ENCODE results near the gene SERPINI1.
"Not testable (repeated sequence)": the region's sequence is repeated elsewhere in the genome, so short reads cannot be mapped to it uniquely, and the experiment has no call there.

SERPINI1 gene

DNA sequence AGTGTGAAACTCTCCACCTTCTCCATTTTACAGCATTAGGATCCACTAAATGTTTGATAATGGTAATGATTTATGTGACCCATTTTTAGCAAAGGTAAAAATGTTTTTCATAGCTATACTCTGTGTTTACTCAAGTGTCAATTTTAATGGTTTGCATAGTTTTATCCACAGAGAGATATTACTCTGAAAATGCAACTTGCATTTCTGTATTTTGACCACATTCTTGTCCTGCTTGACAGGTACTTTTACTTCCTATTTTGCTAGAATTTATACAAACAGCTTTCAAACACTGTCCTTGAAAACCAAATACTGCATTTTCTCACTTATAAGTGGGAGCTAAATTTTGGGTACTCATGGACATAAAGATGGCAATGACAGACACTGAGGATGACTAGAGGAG is 62.9 kb downstream of the SERPINI1 start:
- no peak for DNase-seq

DNA sequence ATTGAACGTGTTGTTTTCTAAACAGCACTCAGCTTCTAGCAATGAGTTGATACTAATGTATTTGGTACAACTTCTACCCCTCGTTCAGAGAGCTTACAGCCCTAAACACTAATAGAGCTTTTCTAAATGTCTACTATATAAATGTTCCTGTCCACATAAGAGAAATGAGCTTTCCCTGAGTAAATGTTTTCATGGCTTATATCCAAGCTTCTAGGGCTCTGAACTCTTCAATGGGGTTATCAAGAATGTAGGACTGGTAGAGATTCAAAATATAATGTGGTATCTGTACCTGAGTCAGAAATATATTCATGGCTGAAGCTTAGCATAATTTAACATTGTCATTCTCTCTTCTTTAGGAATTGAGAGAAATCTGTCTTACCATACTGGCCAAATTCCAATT is 73.4 kb downstream of the SERPINI1 start:
- DNase-seq = no peak

DNA sequence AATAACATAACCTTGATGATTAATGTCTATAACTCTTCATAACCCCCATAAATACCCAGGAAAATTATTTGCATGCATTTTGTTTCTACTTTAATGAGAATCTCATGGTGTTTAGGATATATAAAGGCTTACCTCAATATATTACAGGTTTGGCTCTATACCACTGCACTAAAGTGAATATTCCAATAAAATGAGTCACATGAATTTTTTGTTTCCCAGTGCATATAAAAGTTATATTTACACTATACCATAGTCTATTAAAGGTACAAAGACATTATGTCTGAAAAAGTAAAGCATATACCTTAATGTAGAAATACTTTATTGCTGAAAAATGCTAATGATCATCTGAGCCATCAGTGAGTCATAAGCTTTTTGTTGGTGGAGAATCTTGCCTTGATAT is 74.7 kb downstream of the SERPINI1 start:
- DNase-seq = no peak

DNA sequence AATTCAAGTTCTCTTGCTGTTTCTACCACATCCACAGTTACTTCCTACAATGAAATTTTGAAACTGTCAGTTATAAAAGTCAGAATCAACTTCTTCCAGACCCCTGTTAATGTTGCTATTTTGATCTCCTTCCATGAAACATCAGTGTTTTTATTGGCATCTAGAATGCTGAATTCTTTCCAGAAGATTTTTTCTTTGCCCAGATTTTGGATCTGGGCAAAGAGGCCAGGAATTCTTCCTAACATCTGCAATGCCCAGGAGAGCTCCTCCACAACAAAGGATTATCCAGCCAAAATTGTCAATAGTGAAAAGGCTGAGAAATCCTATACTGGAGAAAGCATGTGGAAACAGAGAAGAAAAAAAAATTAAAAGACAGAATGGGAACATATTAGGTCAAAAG is 75.5 kb downstream of the SERPINI1 start:
- no peak for DNase-seq

DNA sequence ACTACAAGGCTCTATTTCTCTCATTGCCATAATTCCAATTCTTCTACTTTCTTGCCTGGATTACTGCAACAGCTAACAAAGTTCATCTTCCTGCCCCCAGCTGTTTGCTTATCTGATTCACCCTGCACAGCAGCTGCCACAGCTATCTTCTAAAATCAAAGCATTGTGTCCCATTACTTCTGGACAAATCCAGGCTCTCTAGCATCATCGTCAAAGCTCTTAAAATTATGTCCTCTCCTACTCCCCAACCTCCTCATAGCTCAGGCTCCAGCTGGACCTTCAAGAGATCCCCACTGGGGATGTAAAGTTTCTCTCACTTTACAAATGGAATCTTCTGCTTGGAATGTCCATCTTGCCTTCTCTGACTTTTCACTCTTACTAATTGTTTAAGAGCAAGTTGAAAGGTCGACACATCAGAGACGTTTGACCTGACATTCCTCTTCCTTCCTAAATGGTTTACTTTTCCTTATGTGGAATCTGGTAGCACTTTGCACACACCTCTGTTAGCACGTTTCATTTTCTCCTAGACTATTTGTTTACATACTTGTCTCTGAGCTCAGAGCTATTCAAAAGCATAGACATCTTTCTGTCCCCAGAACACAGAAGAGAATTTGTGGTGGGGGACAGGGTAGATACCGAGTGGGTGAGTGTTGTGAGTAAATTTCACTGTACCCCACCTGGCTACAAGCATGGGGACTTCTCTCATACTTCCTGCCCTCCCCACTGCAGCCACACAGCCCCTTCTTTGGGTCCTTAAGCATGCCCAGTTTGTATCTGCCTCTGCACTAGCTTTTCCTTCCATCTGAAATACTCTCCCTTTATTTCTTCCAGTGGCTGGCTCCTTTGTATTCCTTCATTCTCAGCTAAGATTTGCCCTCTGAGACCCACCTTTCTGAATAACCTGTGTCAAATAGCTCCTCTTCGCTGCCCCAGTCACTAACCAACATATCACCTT is 77.9 kb downstream of the SERPINI1 start:
- no peak for DNase-seq

DNA sequence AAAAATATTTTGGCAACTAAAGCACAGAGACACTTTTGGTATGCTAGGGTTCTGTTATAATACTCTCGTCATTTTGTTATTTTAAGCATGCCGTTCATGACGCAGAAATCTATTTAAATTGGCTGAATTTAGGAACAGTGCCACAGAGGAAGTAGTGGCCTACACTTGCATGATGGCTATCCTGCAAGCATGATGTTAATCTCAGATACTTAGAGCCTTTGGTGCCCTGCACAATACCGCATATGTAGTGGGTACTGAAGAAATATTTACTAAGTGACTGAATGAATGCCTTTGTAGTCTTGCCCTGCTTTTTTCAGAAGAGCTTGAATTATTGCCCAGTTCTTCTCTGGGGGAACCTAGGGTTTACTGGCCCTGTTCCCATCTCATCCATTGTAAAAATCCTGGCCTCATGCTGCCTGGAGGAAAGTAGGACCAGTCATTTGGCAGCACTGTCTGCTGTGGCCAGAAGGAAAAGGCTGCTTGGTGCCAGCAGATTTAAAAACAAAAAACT is 79.0 kb downstream of the SERPINI1 start:
- DNase-seq = no peak

DNA sequence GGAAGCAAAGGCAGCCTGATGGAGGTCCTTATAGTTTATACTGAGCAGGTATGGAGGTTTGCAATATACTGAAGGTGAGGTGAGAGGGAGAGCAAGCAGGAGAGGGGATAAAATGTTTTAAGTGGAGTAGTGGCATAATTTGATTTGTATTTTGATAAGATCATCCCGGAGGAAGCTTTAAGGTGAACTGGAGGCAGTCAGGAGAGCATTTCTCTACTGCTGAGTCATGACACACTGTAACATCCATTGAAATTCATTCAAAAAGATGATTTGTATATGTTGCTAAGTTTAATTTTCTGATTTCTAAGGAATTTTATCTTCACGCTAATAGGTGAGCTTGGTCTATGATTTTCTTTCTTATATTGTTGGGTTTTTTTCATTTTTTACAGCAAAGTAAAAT is 81.4 kb downstream of the SERPINI1 start:
- DNase-seq = no peak

DNA sequence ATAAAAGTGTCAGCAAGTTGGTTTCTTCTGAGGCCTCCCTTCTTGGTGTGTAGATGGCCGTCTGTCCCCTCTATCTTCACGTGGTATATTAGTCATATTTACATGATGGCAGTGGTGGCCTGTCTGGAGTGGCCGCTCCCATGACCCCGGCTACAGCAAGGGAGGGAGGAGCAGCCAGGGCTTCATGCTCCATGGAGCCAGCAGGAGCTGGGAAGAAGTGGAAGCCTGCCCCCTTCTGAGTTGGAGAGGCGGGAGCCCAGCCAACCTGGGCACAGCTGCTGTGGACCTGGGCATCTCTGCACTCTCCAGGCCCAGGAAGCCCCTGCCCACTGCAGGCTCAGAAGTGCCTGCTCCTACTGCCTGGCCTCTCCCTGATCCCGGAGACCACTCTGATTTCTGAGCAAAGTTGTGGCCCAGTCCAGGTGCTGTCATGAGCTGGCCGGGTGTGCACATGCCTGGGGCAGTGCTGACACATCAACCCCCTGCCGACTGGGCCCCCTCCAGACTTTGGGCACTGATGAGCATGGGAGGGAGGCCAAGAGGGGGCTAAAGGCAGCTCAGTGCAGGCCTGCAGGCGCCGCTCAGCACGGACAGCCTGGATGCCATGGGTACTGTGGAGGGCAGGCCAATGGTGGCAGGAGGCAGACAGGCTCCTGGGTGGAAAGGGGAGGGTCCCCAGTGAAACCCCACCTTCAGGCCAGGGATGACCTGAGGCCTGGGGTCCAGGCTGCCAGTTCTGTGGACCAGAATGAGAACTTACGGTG is 84.8 kb downstream of the SERPINI1 start:
- DNase-seq = no peak

DNA sequence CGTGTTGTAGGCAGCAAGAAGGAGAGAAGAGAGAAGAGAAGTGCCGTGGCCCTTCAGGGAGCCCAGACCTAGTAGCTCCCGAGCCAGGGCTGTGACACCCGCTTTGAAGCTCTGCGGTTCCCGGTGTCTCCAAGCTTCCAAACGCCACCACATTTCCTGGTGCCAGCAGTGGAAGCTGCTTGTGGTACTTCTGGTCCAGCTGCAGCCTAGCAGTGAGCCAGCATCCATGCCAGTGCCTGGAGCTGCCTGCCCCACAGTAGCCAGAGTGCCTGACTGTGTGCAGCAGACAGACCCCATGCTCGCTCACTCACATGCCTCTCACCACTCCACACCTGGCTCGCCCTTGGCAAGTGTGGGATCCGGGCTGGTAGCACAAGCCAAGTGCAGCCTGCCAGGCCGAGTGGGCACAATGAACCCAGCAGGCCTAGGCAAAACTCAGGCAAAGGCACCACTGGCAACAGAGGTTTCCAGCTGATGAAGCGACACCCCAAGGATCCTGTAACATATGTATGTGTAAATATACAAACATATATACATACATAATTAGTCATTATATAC is 85.8 kb downstream of the SERPINI1 start:
- no peak for DNase-seq

DNA sequence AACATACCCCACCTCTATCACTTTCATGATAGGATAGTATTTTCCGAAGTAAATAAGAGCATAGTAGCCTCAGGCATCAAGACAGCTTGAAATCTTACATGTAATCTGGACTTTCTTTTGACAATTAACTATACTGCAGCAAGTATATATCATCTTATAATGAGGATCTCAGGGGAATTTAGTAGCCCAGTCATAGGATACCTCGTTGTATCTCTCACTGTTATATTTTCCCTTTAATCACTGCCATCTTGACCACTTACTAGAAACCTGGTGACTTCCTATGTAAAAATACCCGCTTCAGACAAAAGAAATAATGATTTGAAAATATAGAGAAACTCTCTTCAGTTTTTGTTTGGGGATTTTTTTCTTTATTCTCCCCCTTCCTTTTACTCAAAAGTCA is 88.2 kb downstream of the SERPINI1 start:
- no peak for DNase-seq

DNA sequence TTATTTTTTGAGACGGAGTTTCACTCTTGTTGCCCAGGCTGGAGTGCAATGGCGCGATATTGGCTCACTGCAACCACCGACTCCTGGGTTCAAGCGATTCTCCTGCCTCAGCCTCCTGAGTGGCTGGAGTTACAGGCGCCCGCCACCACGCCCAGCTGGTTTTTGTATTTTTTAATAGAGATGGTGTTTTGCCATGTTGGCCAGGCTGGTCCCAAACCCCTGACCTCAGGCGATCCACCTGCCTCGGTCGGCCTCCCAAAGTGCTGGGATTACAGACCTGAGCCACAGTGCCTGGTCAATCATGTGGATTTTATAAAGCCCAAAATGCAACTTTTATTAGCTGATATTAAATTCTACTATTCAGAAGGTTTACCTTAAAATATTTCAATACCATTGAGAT is 92.1 kb downstream of the SERPINI1 start:
- DNase-seq = not testable (repeated sequence)

DNA sequence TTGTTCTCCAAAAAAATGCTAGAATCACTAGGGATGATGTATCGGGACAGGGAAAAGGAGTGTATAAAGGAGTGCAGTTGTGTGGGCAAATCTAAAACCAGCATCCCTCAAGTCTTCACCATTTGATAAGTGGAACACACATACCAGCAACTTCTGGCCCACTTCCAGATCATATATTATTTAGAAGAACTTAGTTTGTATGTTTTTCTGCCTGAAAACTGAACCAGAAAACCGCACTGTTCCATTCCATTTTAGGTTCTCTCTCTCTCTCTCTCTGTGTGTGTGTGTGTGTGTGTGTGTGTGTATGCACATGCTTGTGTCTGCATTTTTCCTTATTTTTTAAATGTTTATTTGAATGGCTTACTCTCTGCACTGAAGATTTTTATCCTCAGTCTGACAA is 93.5 kb downstream of the SERPINI1 start:
- DNase-seq = no peak

DNA sequence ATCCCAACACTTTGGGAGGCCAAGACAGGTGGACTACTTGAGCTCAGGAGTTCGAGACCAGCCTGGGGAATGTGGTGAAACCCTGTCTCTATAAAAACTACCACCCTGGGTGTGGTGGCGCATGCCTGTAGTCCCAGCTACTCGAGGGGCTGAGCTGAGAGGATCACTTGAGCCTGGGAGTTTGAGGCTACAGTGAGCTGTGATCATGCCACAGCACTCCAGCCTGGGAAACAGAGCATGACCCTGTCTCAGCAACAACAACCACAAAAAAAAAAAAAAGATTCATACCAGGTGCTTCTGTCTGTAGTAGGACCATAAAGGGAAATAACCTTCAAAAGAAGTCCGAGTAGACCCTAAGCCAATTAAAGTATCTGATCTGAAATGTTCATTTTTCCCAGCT is 94.5 kb downstream of the SERPINI1 start:
- DNase-seq = no peak

DNA sequence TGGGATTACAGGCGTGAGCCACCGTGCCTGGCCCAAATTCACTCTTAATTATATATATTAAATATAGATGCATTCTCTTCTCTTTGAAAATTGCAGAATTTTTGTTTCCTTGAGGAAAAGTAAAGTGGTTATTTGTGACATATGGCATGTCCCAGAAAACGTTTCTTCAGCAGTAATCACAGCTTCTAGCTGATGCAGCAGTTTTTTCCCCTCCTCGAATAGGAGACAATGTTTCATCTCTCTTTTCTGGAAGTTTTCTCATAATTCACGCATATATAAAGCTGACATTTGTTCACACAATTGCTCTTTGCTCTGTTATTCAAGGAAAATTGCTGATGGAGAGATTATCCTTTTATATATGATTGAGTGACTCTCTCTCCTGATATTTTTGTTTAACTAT is 99.8 kb downstream of the SERPINI1 start:
- DNase-seq = no peak

DNA sequence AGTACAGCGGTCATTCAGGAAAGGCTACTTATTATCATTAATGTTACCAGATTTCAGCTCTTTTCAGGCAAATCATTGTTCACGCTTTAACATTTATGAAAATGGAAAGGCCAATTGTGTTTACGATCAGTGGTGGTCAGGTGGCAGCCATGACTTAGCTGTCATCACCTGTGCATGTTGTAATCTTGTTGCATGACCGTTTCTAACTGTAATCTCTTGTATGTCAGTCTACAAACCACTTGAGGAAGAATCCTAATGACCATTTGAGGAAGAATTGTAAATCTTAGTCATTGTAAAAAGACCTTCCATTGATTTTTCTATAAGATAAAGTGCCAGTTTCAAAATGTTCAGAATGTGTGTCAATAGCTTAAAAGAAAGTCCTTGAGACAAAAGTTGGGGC is 100.4 kb downstream of the SERPINI1 start:
- no peak for DNase-seq

DNA sequence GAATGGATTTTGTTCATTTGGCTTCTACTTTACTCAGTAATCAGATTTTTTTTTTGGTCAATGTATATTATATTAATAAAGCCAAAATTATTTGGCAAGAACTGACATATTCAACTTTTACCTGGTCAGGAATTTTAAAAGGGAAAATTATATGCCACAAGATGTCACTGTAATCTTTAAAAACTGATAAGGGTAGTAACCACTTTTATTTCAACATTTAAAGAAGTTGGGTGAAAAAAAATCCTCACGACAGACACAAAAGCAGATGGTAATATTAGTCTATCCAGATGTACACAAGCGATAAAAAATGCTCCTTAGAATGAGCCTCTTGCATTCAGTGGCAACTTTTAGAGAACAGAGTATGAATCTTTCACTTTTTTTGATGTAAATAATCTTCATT is 101.9 kb downstream of the SERPINI1 start:
- no peak for DNase-seq

DNA sequence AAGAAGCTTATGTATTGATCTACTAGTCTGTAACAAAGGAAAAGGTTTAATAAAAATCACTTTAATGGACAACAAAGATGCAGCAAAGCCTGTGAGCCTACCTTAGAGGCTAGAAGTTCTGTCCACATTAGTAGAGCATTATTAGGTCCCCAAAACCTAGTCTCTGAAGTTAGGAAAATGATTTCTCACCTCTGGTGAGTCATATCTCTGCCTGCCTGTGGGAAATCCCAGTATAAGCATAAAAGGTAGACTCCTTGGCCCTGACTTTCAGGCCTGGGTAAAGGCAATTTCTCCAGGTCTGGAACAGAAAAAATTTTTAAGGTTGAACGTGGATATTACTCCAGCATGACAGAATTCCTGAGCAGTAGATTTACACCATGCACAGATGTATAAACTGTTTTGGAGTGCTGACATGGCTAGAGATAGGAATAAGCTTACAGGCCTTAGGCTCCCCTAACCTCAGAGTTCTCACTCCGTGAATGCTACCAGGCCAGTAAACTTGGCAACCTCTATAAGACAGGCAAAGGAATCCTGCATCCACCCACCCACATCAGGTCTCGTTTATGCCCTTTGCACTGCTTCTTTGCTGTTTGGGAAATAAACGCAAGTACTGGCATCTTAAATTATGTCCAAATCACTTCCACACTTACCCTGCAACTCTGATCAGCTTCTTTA is 104.1 kb downstream of the SERPINI1 start:
- no peak for DNase-seq

DNA sequence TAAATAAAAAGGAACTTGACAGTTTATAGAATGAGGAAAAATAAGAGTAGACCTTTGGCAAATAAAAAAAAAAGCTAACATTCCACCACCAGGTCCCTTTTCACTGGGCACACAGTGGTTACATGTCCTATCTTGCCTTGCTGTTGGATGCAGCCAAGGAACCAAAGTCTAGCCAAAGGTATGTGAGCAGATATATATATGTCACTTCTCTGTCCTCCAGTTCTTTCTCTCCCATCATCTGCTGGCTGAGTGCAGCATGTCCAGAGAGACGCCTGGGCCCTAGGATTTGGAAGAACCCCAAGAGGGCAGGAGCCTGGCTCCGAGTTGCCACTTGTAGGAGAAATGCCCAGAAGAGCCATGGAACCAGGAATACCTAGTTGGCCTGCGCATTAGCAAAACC is 104.7 kb downstream of the SERPINI1 start:
- no peak for DNase-seq

DNA sequence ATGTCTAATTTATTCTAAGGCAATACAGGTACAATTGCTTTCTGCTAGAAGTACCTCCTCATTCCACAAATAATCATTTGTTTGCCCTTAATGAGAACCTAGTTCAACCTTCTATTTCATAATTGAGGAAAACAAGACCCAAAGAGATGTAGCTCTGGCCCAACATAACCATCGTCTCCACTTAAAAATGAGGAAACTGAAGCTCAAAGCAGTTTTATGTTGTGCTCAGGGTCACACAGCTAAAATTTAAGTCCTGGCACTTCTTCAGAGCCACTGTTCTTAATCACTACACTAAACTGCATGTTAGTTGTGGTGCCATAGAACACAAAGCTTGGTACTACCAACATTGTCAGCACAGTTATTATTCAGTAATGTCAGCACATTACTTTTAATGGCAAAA is 108.0 kb downstream of the SERPINI1 start:
- DNase-seq = no peak

DNA sequence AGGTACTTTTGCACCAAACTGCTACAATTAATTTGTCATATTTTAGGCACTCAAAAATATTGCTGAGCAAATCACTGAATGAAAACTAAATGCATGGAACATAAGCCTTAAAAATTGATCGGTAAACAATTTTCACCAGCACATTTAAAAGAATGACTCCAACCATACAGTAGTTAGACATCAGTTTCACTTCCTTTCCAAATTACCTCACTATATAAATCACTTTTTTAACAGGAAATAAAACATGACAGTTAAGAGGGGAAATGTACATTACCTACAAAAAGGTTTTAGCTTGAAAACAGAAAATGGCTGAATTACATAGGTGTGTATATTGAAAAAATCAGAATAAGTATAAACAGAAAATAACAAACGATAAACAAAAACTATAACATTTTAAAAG is 108.4 kb downstream of the SERPINI1 start:
- no peak for DNase-seq

DNA sequence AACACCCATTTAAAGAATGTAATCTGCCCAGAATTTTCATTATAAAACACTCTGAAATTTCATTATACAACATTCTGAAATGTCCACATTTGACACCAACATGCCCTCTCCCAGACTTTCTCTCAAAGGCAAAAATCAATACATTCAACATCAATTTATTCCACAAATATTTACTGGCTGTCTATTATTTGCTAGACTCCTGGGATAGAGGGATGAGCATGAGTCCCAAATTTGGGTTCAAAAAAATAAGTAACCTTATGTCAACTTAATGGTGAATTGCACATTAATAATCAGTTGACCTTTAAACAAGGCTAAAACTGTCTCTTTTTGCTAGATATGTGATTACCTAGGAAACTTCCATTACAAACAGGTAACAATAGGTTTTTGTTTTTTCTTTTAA is 109.0 kb downstream of the SERPINI1 start:
- DNase-seq = no peak

DNA sequence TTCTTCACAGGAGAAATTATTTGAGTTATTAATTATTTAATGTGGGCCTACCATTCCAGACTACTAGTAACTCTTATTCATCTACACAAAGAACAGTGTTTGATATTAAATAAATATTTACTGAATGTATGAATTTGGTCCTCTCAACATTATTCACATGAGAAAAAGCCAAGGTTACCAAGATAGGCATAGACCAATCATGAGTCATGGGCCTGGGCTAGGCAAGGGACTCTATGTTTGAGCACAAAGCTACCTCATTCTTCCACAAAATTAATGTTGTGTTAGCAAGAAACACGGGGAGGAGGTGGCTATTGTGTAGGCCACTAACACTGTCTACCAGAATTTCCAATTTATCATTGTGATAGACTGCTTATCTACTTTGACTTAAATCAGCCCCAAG is 115.7 kb downstream of the SERPINI1 start:
- DNase-seq = no peak

DNA sequence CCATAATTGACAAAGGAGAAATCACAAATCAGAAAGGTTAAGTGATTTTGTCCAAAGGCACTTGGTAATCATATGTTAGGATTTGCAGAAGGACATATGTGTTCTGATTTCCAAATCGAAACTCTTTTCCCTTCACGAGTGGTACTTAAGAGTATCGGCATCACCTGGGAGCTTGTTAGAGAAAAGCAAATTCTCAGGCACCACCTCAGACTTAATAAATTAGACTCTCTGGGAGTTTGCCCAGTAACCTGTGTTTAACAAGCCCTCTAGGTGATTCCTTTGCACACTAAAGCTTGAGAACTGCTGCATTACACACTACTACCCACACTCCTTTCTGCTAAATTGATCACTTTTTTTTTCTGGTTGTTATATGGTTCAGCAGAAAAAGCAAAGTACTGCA is 116.2 kb downstream of the SERPINI1 start:
- no peak for DNase-seq
